Activated CD8-positive, alpha-beta memory T cell treated with anti-CD3 and anti-CD28 coated beads, Interleukin-2, amount 50 U/mL, for 48 hours (primary cell): ENCODE results near the gene GMDS.
"Not testable (repeated sequence)": the region's sequence is repeated elsewhere in the genome, so short reads cannot be mapped to it uniquely, and the experiment has no call there.

Experiments used
- DNase-seq: peaks from one replicate; pipeline ENCODE4 v3.0.0-alpha.2; 2020

Gene GMDS

DNA sequence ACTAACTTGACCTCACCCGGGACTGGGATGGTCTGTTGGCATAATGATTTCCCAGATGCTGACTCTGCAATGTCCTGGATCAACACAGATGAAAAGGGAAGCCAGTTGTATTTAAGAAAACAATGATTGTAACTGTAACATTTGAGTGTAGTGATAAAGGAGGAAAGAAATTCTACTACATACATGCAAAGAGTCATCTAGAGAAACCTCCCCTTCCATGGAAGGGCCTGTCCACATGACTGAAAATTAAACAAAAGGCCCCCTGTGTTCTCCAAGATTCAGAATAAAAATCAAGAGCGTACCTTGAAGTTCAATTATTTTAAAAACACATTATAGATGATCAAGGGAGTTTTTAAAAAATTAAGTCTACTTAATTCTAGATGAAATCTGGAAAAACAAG lies 484.5 kb downstream of the GMDS start:
- no peak for DNase-seq

DNA sequence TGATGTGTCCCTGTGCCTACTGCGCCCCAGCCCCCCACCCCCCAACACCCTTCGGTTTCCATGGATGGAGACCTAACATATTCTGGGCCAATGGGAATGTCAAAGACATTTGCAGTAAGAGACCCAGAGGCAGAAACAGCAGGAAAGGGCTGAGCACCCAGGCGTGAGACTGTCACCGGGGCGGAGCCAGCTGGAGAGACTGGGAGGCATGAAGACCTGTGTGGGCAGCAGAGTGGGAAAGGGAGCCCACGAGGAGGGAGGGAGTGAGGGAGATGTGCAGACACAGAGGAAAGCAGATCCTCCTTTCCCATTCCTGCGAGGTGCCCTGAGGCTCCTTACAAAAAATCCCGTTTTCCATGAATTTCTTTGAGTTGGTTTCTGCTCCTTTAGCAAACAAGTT lies 485.5 kb downstream of the GMDS start:
- DNase-seq, result no peak

DNA sequence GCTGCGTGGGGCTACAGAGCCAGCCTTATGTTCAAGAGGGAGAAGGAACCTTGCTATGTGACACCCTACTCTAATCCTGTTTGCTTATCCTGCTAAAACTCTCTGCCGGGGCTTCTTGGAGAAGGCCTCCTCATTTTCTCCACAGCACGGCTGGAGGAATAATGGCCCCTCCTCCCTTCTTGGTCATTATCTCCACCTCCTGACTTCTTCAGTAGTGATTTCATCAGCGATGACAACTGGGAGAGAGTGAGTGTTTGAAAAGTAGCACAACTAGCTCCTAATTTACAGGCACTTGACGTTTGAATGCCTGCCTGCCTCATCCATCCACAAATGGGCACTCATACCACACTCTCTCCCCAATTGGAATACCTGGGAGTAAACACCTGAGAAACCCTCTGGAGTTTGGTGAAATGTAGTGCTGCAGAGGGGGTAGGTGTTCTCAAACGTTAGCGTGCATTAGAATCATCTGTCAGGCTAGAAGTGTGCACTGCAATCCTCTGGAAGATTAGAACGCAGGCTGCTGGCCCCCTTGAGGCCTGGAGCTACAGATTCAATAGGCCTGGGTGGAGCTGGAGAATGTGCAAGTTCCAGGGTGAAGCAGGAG lies 487.2 kb downstream of the GMDS start:
- no peak for DNase-seq

DNA sequence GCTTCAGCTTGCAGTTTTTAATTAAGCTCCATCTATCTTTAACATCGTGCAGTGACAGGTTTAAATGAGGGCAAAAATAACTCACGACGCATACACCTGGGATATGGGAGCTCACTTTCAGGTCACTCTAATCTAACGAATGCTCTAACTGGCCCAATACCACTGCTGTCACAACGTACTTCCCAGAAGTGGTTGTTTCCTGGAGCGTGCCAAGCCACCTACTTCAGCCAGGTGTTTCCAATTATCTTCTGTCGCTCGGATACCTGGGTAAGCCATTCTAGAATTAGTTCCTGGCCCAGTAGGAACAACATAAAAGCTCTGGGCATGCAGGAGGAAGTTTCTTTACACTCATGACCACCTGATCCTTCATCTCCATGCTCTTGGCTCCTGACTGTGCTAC lies 488.3 kb downstream of the GMDS start:
- no peak for DNase-seq

DNA sequence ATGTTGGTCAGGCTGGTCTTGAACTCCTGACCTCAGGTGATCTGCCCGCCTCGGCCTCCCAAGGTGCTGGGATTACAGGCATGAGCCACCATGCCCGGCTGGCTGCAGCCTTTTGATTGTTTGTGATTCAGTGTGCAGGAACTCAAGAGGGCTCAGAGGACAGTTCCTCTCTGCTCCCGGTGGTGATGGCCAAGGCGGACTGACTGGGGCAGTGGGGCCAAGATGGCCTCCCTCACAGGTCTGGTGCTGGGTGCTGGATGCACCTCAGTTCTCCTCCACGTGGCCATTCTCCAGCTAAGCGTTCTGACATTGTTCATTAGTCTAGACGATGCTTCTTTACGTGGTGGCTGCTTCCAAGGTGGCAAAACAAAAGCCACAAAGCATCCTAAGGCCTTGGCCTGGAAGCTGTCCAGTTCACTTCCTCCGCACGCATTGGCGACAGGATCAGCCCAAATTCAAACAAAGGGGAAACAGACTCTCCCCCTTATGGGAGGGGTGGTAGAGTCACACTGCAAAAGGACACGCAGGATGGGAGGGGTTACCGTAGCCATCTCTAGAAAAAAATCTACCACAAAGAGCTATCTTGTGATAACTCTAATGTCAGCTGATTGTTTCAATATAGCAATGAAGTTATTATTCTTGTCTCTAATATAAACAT lies 488.8 kb downstream of the GMDS start:
- no peak for DNase-seq

DNA sequence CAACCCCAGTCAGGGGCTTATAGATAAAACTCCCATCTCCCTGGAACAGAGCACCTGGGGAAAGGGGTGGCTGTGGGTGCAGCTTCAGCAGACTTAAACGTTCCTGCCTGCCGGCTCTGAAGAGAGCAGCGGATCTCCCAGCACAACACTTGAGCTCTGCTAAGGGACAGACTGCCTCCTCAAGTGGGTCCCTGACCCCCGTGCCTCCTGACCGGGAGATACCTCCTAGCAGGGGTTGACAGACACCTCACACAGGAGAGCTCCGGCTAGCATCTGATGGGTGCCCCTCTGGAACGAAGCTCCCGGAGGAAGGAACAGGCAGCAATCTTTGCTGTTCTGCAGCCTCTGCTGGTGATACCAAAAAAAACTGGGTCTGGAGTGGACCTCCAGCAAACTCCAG lies 494.3 kb downstream of the GMDS start:
- not testable (repeated sequence) for DNase-seq

DNA sequence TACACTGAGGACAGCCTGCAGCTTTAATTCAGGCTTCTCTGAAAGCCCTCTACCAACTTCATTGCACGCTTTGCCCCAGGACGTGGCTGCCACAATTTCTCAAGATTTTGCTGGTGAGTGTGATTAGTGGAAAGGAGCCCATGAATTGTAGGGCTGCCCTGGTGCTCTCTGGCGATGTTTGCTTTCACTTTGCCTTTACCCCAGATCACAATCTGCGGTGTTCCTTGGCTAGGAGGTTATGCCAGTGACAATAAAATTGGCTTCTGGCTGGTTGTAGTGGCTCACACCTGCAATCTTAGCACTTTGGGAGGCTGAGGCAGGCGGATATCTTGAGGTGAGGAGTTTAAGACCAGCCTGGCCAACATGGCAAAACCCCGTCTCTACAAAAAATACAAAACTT lies 496.4 kb downstream of the GMDS start:
- no peak for DNase-seq

DNA sequence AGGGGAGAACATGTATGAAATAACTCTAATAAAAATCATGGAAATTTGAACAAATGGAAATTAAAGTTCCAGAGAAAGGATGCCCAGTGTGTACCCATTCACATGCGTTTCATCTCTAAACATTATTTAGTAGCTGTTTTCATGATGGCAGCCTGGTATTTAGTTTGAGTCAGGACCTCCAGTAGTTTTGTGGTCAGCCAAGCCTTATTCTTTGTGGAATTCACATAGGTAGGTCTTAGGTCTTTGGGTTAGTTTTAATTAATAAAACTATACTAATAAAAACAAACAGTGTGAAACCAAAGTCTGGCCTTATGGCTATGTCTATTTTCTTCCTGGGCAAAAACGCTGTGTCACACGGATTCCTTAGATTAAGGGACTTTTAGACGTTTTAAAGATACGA lies 497.9 kb downstream of the GMDS start:
- DNase-seq, result no peak

DNA sequence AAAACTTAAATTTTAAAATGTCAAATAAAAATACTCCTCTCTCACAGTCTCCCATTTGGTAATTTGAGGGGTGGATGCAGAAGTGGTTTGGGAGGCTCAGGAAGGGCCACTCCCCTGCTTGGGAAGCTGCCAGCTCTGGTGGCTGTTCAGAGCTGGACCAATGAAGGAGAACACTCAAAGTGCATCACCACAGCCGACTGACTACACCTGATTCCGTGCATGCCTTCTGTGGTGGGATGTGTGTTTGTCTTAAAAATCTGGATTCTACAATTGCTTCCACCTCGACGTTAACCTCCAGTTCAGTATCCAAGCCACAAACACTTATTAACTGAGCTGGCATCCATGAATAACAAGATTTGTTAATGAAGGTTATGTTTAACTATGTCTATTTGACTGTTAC lies 498.4 kb downstream of the GMDS start:
- DNase-seq, result no peak

DNA sequence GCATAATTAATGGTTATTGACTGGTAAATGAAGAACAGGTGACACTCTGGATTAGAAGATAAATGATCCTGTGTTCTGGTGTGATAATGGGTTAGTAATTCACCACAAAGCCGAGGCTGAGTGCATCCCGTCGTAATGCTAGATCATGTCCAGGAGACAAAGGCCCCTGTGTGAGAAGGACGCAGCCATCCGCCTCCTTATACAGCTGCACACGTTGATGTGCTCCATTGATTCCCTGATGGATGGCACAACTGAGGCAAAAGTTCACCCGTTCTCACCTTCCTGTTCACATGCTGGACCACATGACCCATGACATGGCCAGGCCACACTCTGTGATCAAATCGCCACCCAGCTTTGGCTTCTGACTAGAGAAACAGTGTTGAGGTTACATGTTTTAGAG lies 499.6 kb downstream of the GMDS start:
- no peak for DNase-seq

DNA sequence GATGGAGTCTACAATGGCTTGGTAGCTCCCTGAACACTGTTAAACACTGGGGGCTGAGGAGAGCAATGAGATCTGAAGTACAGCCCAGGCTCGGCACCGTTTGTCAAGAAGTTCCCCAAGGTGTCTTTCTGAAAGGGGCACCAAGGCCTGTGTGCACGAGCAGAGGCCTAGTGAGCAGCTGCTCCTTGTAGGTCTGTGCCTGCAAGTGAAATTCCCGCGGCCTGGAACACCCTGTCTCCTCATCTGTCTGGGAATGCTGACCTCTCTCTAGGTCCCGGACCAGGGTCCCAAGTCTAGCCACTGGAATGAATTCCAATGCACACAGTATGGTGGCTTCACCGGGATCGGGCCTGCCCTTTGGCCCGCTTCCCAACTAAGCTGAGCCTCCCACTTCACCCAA lies 500.9 kb downstream of the GMDS start:
- DNase-seq, result no peak

DNA sequence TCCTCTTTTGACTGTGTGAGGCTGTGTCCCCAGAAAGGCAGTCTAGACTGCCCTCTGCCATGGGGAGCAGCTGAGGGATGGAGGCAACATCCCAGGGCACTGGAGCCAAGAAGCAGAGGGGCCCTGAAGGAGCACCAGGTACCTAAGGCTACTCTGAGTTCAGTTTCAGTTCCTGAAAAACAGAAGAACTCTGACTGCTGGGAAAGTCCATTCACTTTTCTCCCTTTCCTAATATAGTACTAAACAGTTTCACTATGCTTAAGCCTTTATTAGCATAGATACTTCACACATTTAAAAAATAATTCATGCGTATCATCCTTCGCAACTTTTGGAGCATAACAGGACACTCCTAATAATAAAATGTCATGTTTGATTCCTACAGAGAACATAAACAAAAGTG lies 505.7 kb downstream of the GMDS start:
- DNase-seq, result no peak

DNA sequence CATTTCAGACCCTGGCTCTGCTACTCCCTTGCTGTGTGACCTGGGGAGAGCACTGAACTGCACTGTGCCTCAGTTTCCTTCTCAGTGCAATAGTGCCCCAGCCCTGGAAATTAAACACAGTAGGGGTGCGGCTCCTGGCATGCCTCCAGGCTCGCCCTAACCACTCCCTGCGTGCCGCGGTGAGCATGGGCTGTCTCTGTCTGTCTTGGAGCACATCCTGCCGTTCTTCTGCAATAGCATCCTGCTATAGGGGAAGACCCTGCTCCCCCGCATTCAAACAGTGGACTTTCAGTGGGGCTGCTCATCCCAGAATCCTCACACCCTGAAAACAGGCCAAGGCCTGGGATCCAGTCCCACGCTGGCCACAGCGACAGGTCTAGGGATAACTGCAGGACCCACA lies 506.2 kb downstream of the GMDS start:
- DNase-seq, result no peak

DNA sequence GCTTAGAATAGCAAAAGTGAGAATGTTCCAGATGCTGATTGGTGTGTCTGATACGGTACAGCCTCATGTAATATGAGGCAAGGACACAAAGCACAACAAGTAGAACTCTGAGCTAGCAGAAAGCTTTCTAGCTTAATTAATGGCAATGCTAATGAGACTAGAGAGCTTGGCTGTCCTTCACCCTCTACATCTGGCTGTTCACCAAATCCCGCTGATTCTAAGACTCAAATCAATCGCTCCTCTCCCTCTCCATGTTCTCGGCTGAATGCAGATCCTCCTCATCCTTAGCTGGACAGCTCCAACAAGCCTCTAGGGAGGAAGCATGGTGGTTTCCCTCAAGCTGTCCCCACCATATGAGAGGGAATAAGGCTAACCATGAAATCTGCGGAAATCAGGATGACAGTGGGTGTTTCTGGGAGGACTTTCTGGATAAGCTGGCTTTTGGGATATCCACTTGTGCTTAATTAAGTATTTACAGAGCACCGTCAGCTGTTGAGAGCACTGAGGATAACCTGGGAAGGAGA lies 506.8 kb downstream of the GMDS start:
- DNase-seq, result no peak

DNA sequence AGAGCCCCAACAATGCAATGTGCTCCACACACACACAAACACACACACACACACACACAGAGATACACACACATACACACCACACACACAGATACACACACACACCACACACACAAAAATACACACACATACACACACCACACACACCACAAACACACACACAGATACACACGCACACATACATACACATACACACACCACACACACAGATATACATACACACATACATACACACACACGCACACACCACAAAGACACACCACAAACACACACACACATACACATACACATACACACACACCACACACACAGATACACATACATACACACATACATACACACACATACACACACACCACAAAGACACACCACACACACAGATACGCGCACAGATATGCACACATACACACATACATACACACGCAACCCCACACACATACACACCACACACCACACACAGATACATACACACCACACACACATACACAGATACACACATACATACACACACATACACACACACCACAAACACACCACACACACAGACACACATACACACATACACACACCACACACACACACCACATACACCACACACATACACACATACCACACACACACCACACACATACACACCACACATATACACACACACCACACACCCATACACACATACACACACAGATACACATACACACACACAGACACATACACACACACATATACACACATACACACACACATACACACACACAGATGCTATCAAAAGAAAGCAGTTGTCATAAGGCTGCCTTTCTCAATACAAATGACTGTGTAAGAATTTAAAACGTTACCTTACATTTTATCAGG lies 507.7 kb downstream of the GMDS start:
- DNase-seq, result no peak

DNA sequence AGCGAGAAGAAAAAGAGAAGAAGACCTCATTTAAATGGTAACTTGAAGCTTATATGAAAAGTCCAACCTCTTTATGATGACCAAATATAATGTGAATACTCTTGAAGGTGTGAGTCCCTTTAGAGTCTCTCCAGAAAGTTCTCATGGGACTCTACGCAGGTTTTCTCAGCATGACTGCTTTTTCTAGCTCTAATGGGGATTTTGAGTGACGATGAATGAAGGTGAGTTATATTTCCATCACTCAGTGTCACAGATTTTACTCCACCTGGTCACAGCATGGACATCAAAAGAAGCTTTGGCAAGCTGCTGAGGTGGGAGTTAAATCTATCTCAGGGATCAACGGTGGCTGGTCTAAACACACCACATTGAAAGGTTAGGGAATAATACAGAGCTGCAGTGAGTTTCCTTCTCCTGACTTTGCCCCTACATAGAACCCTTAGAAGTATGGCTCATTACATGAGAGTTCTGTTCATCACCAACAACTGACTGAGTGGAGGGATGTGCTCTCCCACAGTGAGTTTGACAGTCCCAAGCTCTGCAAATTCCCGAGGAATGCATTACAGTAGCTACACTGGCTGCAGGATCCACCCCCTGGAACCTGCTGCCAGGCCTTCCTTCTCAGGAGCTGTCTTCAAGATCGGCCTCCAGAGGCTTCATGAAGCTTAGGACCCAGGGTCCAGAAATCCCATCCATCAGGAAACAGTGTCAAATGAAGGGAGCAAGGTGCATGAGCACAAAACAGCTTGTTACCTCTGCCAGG lies 508.9 kb downstream of the GMDS start:
- DNase-seq, result no peak

DNA sequence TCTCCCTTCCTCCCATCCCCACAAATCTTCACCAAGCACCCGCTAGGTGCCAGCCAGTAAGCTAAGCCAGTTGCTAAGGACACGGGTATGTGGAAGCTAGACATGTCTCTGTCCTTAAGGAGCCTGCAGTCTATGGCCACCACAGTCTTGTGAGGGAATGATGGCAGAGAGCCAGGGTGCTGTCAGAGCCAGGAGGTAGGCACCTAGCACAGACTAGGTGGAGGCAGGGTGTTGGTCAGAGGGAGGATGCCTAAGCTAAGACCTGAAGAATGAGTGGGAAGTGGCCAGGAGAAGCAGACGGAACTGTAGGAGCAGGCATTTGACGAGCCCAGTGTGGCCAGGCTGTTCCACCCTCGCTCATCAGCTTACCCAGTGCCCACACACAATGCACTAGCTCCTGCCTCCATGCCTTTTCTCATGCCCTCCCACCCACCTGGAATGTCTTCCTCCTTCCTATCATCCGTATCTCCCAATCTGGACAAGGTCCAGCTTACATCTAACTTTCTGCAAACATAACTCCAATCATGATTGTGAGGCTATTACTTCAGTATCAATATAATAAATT lies 510.1 kb downstream of the GMDS start:
- no peak for DNase-seq

DNA sequence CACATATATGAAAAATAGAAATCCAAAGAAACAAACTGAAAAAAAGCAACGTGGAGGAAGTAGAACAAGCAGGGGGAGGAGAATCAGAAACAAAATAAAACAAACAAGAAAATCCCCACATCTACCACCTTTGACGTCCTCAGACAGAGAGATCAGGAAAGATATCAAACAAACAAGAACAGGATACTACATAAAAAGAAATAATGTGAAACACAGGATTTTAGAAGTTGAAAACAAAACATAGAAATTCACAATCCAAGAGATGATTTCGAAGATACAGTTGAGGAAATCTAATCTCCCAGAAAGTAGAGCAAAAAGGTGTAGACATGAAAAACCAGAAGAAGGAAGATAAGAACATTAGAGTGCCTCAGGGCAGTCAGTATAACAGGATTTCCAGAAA lies 514.5 kb downstream of the GMDS start:
- no peak for DNase-seq

DNA sequence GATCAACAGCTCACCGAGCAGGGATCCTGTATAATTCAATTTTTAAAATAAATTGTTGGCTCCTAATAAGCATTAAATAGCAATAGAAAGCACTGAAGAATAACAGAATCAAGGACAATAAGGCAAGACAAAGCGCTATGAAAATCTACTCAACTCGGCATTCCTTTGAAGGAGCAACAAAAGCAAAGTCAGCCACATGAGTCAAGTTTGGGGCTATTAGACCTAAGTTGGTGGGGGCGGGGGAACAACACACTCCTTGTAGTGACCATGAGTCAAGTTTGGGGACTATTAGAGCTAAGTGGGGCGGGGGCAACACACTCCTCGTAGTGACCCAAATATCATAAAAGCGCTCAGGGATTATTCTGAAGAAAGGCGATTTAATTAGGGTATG lies 515.7 kb downstream of the GMDS start:
- no peak for DNase-seq

DNA sequence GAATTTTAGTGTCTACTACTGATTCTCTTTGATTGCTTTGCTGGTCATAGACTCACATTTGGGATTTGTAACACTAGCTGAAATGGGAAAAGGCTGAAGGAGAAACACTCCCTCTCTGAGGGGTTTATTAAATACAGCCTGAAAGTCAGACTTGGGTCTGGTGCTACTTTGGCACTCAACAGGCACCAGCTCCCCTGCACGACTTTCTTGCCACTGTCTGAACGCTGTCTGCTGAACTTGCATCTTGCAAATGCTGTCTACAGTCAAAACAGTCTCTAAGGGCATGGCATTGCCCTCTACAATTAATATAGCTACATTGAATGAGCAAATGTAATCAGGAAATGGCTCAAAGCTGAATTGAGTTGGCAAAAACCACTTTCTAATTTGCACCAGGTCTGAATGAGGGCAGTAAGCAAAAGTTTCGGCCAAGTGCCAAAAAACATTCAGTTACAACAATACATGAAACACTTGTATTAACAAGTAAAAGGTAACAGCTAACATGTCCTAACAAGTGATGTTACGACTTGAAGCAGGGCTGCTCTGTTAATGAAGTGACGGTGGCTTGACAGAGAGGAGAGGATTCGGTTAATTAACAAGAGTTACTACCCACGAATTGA lies 516.2 kb downstream of the GMDS start:
- no peak for DNase-seq

DNA sequence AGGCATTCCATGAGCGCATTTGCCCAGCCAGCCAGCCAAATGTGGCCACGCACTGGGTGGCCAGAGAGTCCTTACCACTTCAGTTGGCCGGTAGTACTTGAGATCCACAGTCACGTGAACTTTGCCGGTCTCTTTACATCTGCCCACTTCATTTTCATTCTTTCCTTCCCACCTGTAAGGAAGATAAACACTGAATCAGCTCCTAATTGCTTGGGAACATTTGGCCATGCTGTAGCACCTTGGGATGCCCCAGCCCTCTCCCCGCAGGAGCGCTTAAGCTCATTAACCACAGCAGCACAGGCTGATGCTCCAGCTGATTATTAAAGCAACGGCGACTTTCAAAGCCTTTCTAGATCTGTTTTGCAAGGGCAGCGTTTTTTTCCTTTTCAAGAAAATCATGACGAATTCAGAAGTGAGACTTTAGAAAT lies 519.0 kb downstream of the GMDS start:
- DNase-seq, result no peak

DNA sequence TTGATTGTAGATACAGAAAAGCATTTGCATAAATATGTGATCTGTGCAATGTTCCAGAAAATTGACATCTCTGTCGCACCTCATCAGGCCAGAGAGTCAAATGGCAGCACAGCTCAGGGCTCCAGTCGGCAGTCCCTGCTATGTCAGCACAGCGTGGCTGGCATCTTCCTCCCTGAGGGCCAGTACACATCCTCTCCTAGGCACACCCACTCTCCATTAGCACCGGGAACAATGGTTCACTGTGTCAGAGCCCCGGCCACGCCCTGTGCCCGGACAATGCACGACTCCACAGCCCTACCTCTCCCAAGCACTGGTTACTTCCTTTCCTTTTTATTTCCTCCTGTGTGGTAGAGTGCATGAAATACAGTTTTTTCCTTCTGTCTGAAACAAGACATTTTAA lies 520.8 kb downstream of the GMDS start:
- DNase-seq, result no peak

DNA sequence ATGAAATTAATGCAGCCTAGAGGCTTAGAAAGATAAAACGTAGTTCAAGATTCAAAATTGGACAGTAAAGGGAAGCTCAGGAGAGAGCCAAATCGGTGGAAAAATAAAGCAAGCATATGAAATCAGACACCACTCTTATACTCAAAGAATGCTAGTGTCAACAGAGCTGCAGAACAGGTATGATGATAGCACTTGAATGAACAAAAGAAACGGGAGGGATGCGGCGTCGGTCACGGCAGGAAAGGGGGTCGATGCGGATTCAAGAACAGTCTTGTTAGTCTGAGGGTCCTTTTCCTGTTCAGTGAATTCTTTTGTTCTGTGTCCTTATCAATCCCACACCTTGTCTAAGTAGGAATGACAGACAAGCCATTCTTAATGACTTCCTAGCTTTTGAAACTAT lies 521.3 kb downstream of the GMDS start:
- no peak for DNase-seq
